Ascending aorta (tissue), 2 donors: ENCODE data around the gene LHFPL2. TPM values are rescaled to one million over a fixed set of nuclear protein-coding genes. Genes with fewer than 3 reads are reported as not detected.

Experiments
- DNase-seq, 2 donors: peaks; one replicate each; pipeline ENCODE4 v3.0.0-alpha.2; 2019; ENCODE audit warnings: low spot score in 2 of 2
- H3K27ac ChIP-seq, 2 donors: fragments of 200-600 bp; sonication (generic); one replicate each; pipeline ENCODE4 v1.5.1; 2016 to 2017; ENCODE audit warnings: mild to moderate bottlenecking in 1 of 2
- H3K27me3 ChIP-seq: fragments of 200-600 bp; sonication (generic); one replicate; pipeline ENCODE4 v1.5.1; 2017
- H3K36me3 ChIP-seq, 2 donors: fragments of 200-600 bp; sonication (generic); one replicate each; pipeline ENCODE4 v1.5.1; 2016
- H3K4me1 ChIP-seq, 2 donors: fragments of 200-600 bp; sonication (generic); one replicate each; pipeline ENCODE4 v1.5.1; 2016 to 2017; ENCODE audit warnings: mild to moderate bottlenecking in 1 of 2
- H3K4me3 ChIP-seq, 2 donors: fragments of 200-600 bp; sonication (generic); one replicate each; pipeline ENCODE4 v1.5.1; 2016 to 2017; ENCODE audit warnings: mild to moderate bottlenecking in 1 of 2
- H3K9me3 ChIP-seq, 2 donors: fragments of 200-600 bp; sonication (generic); one replicate each; pipeline ENCODE4 v1.5.1; 2016
- intact Hi-C: fragments of 100-400 bp; cut with DNase I; formaldehyde crosslinking; loops from one replicate; pipeline ENCODE4 v1.15.1; 2023
- total RNA-seq: library from RNA; depleted of rRNA; stranded (reverse); fragments of >200 nt; gene quantifications from one replicate; pipeline ENCODE4 v1.1.0, GENCODE V29; 2016
- TF ChIP-seq, protein P1 (sequence below), 3 experiments: fragments of 200-600 bp in 2 of 3; fragments of 450-650 bp in 1 of 3; sonication (generic) in 2 of 3; IDR thresholded peaks; one replicate each; pipeline ENCODE4 v1.5.1; 2016 to 2019; ENCODE audit warnings: antibody characterized with exemption in 3 of 3, mild to moderate bottlenecking in 1 of 3, moderate library complexity in 1 of 3

LHFPL2 gene
- total RNA-seq, 1 donor from 2014 or later = 9.7 TPM

DNA sequence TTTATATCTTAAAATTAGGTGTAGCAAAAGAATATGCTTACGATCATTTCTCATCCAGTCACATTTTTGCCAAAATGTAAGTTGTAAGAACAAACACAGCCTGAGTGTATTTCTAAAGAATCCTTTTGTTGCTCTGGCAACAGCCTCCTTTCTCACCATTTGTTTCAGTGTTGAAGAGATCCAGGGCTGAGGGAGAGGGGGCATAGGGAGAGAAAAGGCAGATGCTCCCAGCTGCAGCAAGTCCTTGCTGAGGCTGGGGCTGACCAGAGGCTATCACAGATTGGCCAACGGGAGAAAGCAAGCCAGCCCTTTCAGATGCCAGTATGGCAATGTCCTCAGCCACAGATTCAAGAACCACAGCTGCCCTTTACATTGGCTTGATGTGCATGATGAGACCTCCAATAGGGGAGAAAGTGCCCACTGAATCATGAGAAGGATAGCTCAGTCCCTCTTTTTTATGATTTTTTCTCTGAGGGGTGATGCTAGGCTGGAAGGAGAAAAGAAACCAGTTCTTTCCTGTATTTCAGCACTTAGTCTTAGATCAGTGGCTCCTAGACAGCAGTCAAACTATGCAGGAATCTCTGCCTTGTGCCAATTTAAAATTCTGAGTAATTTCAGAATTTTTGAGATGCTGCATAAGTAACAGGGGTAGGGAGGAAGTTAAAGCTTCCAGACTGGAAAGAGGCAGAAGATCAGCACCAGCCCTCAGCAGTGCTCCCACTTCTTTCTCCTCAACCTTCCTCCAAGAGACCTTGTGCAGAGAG lies 142.1 kb downstream of the LHFPL2 start:
- Histone ChIP-seq H3K9me3 (no peaks in the 10 kb centered on the region), H3K4me3 (no peak overlapping the region), H3K36me3 (no peaks in the 10 kb centered on the region), H3K27me3 (no peaks in the 10 kb centered on the region), H3K4me1 (peaks cover 10 to 39% of the 10 kb centered on the region in 2 donors), H3K27ac (no peak overlapping the region)
- intact Hi-C loops = loop anchor here (5.0 kb wide), 1 partner anchor 144 kb away; the partner anchor contains the start of gene SCAMP1
- no peak for DNase-seq
- TF ChIP-seq, protein P1, sequence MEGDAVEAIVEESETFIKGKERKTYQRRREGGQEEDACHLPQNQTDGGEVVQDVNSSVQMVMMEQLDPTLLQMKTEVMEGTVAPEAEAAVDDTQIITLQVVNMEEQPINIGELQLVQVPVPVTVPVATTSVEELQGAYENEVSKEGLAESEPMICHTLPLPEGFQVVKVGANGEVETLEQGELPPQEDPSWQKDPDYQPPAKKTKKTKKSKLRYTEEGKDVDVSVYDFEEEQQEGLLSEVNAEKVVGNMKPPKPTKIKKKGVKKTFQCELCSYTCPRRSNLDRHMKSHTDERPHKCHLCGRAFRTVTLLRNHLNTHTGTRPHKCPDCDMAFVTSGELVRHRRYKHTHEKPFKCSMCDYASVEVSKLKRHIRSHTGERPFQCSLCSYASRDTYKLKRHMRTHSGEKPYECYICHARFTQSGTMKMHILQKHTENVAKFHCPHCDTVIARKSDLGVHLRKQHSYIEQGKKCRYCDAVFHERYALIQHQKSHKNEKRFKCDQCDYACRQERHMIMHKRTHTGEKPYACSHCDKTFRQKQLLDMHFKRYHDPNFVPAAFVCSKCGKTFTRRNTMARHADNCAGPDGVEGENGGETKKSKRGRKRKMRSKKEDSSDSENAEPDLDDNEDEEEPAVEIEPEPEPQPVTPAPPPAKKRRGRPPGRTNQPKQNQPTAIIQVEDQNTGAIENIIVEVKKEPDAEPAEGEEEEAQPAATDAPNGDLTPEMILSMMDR (IDR thresholded peaks at IDR 0.05) = no peak

DNA sequence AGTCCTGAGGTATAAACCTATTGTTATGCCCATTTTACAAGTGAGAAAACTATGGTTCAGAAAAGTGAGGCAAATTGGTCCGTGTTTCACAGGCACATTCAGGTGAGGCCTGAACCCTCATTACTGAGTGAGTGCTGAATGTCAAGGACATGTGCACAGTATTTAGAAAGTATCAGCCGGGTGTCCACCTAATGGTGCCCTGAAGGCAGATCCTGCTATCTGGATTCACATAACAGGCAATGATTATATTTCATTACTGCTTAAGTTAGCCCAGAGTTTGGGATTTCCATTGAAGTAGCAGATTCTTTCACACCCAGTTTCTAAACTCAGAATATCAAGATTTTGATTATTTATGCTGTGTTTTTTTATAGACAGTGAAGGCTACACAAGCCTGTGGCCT lies 142.7 kb downstream of the LHFPL2 start:
- Histone ChIP-seq H3K4me1 (peaks cover 10 to 40% of the 10 kb centered on the region in 2 donors), H3K4me3 (no peak overlapping the region), H3K36me3 (no peaks in the 10 kb centered on the region), H3K27ac (peak overlapping the region in 1 of 2 donors; percentile 73), H3K9me3 (no peaks in the 10 kb centered on the region), H3K27me3 (no peaks in the 10 kb centered on the region)
- no peak for DNase-seq
- intact Hi-C loops = loop anchor here (2.0 to 5.0 kb wide), 3 partner anchors 21 to 211 kb away; partner anchors contain the start of genes AP3B1 and SCAMP1
- TF ChIP-seq, protein P1 (IDR thresholded peaks at IDR 0.05) = no peak

DNA sequence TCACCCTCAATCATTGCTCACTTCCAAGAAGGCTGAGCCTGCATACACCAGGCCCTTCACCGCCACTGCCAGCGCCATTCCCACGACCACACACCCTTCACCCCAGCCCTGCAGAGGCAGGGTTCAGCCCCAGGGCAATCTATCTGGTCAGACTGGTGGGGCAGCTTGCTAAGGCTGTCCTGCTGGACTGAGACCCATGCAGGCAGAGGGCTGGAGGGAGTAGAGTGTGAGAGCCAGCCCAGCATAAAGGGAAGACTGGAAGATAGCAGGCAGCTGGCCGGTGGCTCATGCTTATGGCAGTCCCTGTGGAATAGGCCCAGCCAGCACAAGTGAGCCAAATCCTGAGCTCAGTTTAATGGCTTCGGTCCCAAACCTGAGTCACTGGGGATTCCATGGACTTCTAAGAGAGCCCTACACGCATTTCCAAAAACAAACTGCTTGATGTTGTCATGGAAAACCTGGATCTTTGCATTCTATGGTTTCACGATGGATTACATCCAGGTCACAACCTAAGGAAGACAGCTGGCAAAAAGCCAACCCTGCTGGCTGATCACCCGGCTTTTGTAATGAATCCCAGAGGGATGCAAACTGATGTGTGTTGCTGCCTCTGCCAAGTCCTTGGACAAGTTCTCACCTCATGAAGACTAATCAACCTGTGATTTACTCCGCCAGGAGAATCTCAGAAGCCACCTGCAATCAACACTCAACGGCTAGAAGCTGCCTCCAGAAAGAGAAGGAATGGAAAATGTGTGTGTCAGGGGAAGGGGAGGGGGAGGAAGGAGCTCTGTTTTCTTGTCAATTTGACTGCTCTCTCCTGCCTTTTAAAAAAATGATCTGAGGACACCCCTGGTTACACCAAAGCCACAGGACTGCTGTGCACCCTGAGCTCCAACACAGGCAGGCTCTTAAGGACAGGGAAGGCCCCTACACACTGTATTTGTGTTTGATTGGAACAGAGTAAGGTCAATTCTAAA lies 143.6 kb downstream of the LHFPL2 start:
- Histone ChIP-seq H3K4me3 (no peak overlapping the region), H3K27ac (peak overlapping the region; percentile 60 to 73), H3K9me3 (no peaks in the 10 kb centered on the region), H3K27me3 (no peaks in the 10 kb centered on the region), H3K36me3 (no peaks in the 10 kb centered on the region), H3K4me1 (peaks cover 10 to 36% of the 10 kb centered on the region in 2 donors)
- DNase-seq = peak; percentile 62 to 97
- TF ChIP-seq, protein P1 (IDR thresholded peaks at IDR 0.05) = no peak
- intact Hi-C loops = loop anchor here (2.0 to 5.0 kb wide), 3 partner anchors 22 to 210 kb away; partner anchors contain the start of genes AP3B1 and SCAMP1

GRCh38 chr5:78503958-78504653 lies 144.5 kb downstream of the LHFPL2 start:
- TF ChIP-seq, protein P1 (IDR thresholded peaks at IDR 0.05) = no peak
- DNase-seq = no peak
- Histone ChIP-seq H3K27ac (peak overlapping the region; percentile 60 to 73), H3K9me3 (no peaks in the 10 kb centered on the region), H3K27me3 (no peaks in the 10 kb centered on the region), H3K36me3 (no peaks in the 10 kb centered on the region), H3K4me3 (no peak overlapping the region), H3K4me1 (peaks cover 10 to 36% of the 10 kb centered on the region in 2 donors)
- intact Hi-C loops = loop anchor here (2.0 kb wide), 2 partner anchors 23 to 209 kb away; partner anchors contain the start of gene AP3B1
